Vagina (tissue), 2 donors: Measurements from ENCODE around the gene TNFSF10.

Source experiments
- CTCF ChIP-seq, 3 experiments: fragments of 450-650 bp in 2 of 3; fragments of 200-600 bp in 1 of 3; sonication (generic) in 1 of 3; IDR thresholded peaks; one replicate each; pipeline ENCODE4 v1.5.1; 2017 to 2019; ENCODE audit warnings: antibody characterized with exemption in 3 of 3, mild to moderate bottlenecking in 2 of 3, moderate library complexity in 2 of 3
- POLR2A ChIP-seq, 2 donors: fragments of 450-650 bp; IDR thresholded peaks; one replicate each; pipeline ENCODE4 v1.6.1; 2017; ENCODE audit warnings: antibody characterized with exemption in 2 of 2, mild to moderate bottlenecking in 2 of 2, moderate library complexity in 2 of 2
- POLR2AphosphoS5 ChIP-seq, 2 donors: sonication (generic); formaldehyde crosslinking; IDR thresholded peaks; one replicate each; pipeline ENCODE4 v1.9.0; 2017; ENCODE audit warnings: antibody characterized with exemption in 2 of 2, mild to moderate bottlenecking in 2 of 2, low read depth in 1 of 2; ENCODE audit not compliant: insufficient read depth in 1 of 2

GRCh38 chr3:172537507-172538158 is 14.4 kb upstream of the TNFSF10 start:
- no peak for TF ChIP-seq CTCF (IDR thresholded peaks at IDR 0.05)
- no peak for TF ChIP-seq POLR2A (IDR thresholded peaks at IDR 0.05)
- TF ChIP-seq POLR2AphosphoS5 (IDR thresholded peaks at IDR 0.05; ENCODE audit: insufficient read depth in 1 of 2, low read depth in 1 of 2), result no peak
